Umbilical cord (tissue), 2 donors: ENCODE data around the gene PCDHGA10. TPM values are rescaled to one million over a fixed set of nuclear protein-coding genes. Genes with fewer than 3 reads are reported as not detected.
"Not testable (repeated sequence)": the region's sequence is repeated elsewhere in the genome, so short reads cannot be mapped to it uniquely, and the experiment has no call there.

Experiments used
- DNase-seq: peaks from one replicate; pipeline ENCODE4 v3.0.0-alpha.2; 2015; ENCODE audit warnings: low spot score
- total RNA-seq: library from RNA; depleted of rRNA; stranded (reverse); fragments of >200 nt; gene quantifications from one replicate; pipeline ENCODE4 v1.2.3, GENCODE V29; 2014; ENCODE audit warnings: low replicate concordance; ENCODE audit not compliant: insufficient read depth

Gene PCDHGA10
- total RNA-seq, 1 donor from 2014 or later = 10.8 TPM

DNA sequence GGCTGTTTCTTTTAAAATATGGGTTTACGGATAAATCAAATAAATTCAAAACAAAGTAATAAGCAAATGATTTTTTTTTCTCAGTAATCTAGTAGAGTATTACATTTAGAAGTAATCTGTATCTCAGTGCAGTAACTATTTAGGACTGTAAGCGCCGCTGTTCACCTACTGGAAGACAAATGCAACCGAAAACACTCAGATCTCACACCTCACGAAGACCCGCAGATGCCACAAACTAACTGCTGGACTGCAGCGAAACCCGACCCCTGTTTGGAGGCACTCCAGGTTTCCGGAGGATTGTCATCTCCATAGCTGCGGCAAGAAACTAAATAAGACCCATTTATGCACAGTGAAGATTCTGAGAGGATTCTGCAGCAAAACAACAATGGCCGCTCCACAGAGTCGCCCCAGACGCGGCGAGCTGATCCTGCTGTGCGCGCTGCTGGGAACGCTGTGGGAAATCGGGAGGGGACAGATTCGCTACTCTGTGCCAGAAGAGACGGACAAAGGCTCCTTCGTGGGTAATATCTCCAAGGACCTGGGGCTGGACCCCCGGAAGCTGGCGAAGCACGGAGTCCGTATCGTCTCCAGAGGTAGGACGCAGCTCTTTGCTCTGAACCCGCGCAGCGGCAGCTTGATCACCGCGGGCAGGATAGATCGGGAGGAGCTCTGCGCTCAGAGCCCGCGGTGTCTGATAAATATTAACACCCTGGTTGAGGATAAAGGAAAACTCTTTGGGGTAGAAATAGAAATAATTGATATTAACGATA, 20.2 kb upstream of the PCDHGA10 start, which contains the start of gene PCDHGA8:
Gene PCDHGA8 (plus strand): TSS at position 205 of the 770 bp plus-strand sequence. CDS start 181 bp downstream, at position 386.
- DNase-seq = no peak

DNA sequence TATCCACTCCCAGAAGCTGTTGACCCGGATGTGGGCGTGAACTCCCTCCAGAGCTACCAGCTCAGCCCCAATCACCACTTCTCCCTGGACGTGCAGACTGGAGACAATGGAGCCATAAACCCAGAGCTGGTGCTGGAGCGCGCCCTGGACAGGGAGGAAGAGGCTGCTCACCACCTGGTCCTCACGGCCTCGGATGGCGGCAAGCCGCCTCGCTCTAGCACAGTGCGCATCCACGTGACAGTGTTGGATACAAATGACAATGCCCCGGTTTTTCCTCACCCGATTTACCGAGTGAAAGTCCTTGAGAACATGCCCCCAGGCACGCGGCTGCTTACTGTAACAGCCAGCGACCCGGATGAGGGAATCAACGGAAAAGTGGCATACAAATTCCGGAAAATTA, 19.5 kb upstream of the PCDHGA10 start:
- no peak for DNase-seq

DNA sequence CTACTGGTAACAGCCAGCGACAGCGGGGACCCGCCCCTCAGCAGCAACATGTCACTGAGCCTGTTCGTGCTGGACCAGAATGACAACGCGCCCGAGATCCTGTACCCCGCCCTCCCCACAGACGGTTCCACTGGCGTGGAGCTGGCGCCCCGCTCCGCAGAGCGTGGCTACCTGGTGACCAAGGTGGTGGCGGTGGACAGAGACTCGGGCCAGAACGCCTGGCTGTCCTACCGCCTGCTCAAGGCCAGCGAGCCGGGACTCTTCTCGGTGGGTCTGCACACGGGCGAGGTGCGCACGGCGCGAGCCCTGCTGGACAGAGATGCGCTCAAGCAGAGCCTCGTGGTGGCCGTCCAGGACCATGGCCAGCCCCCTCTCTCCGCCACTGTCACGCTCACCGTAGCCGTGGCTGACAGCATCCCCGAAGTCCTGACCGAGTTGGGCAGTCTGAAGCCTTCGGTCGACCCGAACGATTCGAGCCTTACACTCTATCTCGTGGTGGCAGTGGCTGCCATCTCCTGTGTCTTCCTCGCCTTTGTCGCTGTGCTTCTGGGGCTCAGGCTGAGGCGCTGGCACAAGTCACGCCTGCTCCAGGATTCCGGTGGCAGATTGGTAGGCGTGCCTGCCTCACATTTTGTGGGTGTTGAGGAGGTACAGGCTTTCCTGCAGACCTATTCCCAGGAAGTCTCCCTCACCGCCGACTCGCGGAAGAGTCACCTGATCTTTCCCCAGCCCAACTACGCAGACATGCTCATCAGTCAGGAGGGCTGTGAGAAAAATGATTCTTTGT, 18.2 kb upstream of the PCDHGA10 start:
- DNase-seq = not testable (repeated sequence)

GRCh38 chr5:141397756-141398551, 14.8 kb upstream of the PCDHGA10 start, which contains the start of gene PCDHGB5:
Gene PCDHGB5, plus strand, starts transcription at chr5:141397947. Its CDS starts 181 bp downstream, at chr5:141398128.
- DNase-seq = peak; percentile 21

GRCh38 chr5:141398608-141399007, 14.2 kb upstream of the PCDHGA10 start:
- DNase-seq = no peak

DNA sequence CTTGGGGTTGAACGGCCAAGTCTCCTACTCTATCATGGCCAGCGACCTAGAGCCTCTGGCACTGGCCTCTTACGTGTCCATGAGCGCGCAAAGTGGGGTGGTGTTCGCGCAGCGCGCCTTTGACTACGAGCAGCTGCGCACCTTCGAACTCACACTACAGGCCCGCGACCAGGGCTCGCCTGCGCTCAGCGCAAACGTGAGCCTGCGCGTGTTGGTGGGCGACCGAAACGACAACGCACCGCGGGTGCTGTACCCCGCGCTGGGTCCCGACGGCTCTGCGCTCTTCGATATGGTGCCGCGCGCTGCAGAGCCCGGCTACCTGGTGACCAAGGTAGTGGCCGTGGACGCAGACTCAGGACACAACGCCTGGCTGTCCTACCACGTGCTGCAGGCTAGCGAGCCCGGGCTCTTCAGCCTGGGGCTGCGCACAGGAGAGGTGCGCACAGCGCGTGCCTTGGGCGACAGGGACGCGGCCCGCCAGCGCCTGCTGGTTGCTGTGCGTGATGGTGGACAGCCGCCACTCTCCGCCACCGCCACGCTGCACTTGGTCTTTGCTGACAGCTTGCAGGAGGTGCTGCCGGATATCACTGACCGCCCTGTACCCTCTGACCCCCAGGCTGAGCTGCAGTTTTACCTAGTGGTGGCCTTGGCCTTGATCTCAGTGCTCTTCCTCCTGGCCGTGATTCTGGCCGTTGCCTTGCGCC, 13.1 kb upstream of the PCDHGA10 start:
- no peak for DNase-seq

DNA sequence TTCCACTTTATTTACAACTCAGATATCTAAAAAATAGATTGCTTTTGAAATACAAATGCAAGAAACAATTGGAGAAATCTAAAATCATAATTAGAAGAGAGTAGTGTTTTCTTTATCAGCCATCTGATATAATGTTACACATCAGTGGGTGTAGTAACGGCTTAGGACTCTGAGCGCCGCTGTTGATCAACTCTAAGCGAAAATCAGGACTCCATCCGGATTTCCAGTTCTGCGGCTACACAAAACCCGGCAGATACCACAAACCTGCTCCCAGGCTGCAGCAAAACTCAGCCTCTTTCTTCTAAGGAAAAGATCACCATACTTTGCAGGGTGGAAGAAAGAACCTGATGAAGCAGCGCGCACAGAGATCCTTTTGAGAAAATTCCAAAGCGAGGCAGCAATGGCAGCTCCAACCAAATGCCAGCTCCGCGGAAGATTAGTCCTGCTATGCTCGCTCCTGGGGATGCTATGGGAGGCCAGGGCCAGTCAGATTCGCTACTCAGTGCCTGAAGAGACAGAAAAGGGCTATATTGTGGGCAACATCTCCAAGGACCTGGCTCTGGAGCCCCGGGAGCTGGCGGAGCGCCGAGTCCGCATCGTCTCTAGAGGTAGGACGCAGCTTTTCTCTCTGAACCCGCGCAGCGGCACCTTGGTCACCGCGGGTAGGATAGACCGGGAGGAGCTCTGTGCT, 10.1 kb upstream of the PCDHGA10 start, which contains the start of gene PCDHGA9:
Gene PCDHGA9 (plus strand): TSS at position 226 of the 691 bp plus-strand sequence. CDS start 175 bp downstream, at position 401.
- DNase-seq = no peak

GRCh38 chr5:141403387-141403786, 9.4 kb upstream of the PCDHGA10 start:
- DNase-seq = no peak

DNA sequence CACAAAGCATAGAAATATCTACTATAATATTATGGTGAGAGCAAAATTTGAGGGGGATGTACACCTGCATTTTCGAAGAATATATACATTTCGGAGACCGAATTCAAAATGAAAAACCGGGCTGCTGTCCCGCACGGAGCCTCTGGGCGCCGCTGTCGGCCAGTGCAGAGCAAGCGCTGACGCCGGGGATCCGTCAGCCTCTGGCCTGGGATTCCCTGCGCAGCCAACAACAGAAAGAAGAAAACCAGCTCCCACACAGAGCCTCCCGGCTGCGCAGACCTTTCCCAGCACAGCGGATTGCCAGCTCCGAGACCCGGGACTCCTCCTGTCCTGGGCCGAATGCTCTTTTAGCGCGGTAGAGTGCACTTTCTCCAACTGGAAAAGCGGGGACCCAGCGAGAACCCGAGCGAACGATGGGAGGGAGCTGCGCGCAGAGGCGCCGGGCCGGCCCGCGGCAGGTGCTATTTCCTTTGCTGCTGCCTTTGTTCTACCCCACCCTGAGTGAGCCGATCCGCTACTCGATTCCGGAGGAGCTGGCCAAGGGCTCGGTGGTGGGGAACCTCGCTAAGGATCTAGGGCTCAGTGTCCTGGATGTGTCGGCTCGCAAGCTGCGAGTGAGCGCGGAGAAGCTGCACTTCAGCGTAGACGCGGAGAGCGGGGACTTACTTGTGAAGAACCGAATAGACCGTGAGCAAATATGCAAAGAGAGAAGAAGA, 4.8 kb upstream of the PCDHGA10 start, which contains the start of gene PCDHGB6:
Gene PCDHGB6 (plus strand): TSS at position 232 of the 716 bp plus-strand sequence. CDS start 182 bp downstream, at position 414.
- DNase-seq = peak; percentile 34

DNA sequence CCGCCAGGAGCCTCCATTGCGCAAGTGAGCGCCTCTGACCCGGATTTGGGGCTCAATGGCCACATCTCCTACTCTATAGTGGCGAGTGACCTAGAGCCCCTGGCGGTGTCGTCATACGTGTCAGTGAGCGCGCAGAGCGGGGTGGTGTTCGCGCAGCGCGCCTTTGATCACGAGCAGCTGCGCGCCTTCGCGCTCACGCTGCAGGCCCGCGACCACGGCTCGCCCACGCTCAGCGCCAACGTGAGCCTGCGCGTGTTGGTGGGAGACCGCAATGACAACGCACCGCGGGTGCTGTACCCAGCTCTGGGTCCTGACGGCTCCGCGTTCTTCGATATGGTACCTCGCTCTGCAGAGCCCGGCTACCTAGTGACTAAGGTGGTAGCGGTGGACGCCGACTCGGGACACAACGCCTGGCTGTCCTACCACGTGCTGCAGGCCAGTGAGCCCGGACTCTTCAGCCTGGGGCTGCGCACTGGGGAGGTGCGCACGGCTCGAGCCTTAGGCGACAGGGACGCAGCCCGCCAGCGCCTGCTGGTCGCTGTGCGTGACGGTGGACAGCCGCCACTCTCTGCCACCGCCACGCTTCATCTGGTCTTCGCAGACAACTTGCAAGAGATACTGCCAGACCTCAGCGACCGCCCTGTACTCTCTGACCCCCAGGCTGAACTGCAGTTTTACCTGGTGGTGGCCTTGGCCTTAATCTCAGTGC, 3.0 kb upstream of the PCDHGA10 start:
- no peak for DNase-seq

DNA sequence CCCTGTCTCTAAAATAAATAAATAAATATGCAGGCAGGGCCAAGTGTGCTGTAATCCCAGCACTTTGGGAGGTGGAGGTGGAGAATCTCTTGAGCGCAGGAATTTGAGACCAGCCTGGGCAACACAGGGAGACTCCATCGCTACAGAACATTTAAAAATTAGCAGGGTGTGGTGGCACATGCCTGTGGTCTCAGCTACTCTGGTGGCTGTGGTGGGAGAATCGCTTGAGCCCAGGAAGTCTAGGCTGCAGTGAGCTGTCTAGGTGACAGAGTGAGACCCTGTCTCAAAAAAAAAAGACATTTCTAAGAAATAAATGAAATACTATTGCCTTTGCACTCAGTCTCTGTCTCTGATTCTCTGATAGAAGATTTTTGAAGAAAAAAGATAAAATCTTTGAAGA, 1.2 kb upstream of the PCDHGA10 start:
- DNase-seq = no peak

GRCh38 chr5:141413540-141414069, 818 bp downstream of the PCDHGA10 start:
- no peak for DNase-seq

DNA sequence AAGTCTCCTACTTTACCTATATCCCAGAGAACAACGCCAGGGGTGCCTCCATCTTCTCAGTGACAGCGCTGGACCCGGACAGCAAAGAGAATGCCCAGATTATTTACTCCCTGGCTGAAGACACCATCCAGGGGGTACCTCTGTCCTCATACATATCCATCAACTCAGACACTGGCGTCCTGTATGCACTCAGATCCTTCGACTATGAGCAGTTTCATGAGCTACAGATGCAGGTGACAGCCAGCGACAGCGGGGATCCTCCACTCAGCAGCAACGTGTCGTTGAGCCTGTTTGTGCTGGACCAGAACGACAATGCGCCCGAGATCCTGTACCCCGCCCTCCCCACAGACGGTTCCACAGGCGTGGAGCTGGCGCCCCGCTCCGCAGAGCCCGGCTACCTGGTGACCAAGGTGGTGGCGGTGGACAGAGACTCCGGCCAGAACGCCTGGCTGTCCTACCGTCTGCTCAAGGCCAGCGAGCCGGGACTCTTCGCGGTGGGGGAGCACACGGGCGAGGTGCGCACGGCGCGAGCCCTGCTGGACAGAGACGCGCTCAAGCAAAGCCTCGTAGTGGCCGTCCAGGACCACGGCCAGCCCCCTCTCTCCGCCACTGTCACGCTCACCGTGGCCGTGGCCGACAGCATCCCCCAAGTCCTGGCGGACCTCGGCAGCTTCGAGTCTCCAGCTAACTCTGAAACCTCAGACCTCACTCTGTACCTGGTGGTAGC, 1.9 kb downstream of the PCDHGA10 start:
- not testable (repeated sequence) for DNase-seq

DNA sequence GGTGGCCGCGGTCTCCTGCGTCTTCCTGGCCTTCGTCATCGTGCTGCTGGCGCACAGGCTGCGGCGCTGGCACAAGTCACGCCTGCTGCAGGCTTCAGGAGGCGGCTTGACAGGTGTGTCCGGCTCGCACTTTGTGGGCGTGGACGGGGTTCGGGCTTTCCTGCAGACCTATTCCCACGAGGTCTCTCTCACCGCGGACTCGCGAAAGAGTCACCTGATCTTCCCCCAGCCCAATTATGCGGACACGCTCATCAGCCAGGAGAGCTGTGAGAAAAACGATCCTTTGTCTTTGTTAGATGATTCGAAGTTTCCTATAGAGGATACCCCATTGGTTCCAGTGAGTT, 2.5 kb downstream of the PCDHGA10 start:
- not testable (repeated sequence) for DNase-seq

DNA sequence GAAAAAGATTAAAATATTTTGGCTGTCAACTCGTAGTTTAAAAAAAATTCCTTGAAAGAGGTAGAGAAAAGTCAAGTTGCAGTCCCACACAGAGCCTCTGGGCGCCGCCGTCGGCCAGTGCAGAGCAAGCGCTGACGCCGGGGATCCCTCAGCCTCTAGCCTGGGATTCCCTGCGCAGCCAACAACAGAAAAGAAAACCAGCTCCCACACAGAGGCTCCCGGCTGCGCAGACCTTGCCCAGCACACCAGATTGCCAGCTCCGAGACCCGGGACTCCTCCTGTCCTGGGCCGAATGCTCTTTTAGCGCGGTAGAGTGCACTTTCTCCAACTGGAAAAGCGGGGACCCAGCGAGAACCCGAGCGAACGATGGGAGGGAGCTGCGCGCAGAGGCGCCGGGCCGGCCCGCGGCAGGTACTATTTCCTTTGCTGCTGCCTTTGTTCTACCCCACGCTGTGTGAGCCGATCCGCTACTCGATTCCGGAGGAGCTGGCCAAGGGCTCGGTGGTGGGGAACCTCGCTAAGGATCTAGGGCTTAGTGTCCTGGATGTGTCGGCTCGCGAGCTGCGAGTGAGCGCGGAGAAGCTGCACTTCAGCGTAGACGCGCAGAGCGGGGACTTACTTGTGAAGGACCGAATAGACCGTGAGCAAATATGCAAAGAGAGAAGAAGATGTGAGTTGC, 4.8 kb downstream of the PCDHGA10 start, which contains the start of gene PCDHGB7:
Gene PCDHGB7 (plus strand): TSS at position 184 of the 679 bp plus-strand sequence. CDS start 183 bp downstream, at position 367.
- DNase-seq = peak; percentile 55

GRCh38 chr5:141419074-141419880, 6.5 kb downstream of the PCDHGA10 start:
- no peak for DNase-seq
